HepG2 (cell line): ENCODE results near the gene CPAMD8. TPM values are rescaled to one million over a fixed set of nuclear protein-coding genes. Genes with fewer than 3 reads are reported as not detected.

ENCODE experiments used
- ATAC-seq: fragments of 200-7000 bp; cut with Tn5 transposase; 3 replicates; pipeline ENCODE4 v1.9.1; 2020; ENCODE audit warnings: mild to moderate bottlenecking, moderate library complexity
- BruUV-seq: library from RNA; stranded (reverse); fragments of 400-500 nt; replicated peaks from 2 replicates; lab custom pipeline; 2021; lab: Mats Ljungman, UMichigan
- CTCF ChIA-PET: fragments of 300-600 bp; formaldehyde crosslinking; extraction: SDS; loops from one replicate; lab custom pipeline; 2021; ENCODE audit warnings: low total read pairs, inconsistent platforms, low intra/inter-chr PET ratio; lab: Yijun Ruan, JAX
- POLR2A ChIA-PET: fragments of 350-600 bp; sonication (Branson Sonifier 250); formaldehyde crosslinking; loops from one replicate; lab custom pipeline; 2020; ENCODE audit warnings: antibody characterized with exemption, inconsistent platforms; lab: Yijun Ruan, JAX
- DNase-seq: peaks from one replicate; pipeline ENCODE4 v3.0.0-alpha.2; 2015; ENCODE audit warnings: low spot score
- FAIRE-seq: peaks from 3 replicates; lab custom pipeline; 2011; peaks lifted over from hg19 to GRCh38; lab: Jason Lieb, UNC
- H2AFZ ChIP-seq: one replicate; pipeline ENCODE4 v1.6.1; 2011; ENCODE audit warnings: low read length, inconsistent platforms
- H3K27ac ChIP-seq: fragments of 300-600 bp; 3 replicates; pipeline ENCODE4 v1.8.0; 2011; ENCODE audit warnings: mixed run types, mild to moderate bottlenecking, mixed read lengths, low read length, inconsistent platforms; ENCODE audit not compliant: insufficient read depth; ENCODE audit errors: extremely low read length
- H3K27me3 ChIP-seq, 2 experiments: fragments of 200-600 bp in 1 of 2; 2 replicates in 1 of 2; 3 replicates in 1 of 2; pipeline versions ENCODE4 v1.6.0 to v1.8.0; 2011; ENCODE audit warnings: low read length in 2 of 2, mild to moderate bottlenecking in 2 of 2, moderate library complexity in 2 of 2, inconsistent platforms in 1 of 2; ENCODE audit not compliant: insufficient read depth in 2 of 2, control insufficient read depth in 1 of 2
- H3K36me3 ChIP-seq, 2 experiments: fragments of 200-600 bp in 1 of 2; replicated peaks in 1 of 2; 2 replicates in 1 of 2; 3 replicates in 1 of 2; pipeline versions ENCODE4 v1.5.1 to v1.8.0; 2011; ENCODE audit warnings: low read length in 2 of 2, inconsistent platforms in 1 of 2; ENCODE audit not compliant: insufficient read depth in 2 of 2, control insufficient read depth in 1 of 2
- H3K4me1 ChIP-seq: 2 replicates; pipeline ENCODE4 v1.5.1; 2012; ENCODE audit warnings: low read length, inconsistent platforms; ENCODE audit not compliant: insufficient read depth
- H3K4me2 ChIP-seq: 2 replicates; pipeline ENCODE4 v1.6.0; 2011; ENCODE audit warnings: low read depth, low read length, inconsistent platforms
- H3K4me3 ChIP-seq, 3 experiments: fragments of 200-600 bp in 1 of 3; sonication (generic), shearing (Covaris generic) in 1 of 3; replicated peaks in 1 of 3; 2 replicates each; pipeline ENCODE4 v1.5.1; 2011 to 2016; ENCODE audit warnings: low read length in 3 of 3, inconsistent platforms in 2 of 3, low read depth in 2 of 3, mild to moderate bottlenecking in 2 of 3, control low read depth in 1 of 3, mixed read lengths in 1 of 3; ENCODE audit not compliant: insufficient read depth in 1 of 3
- H3K79me2 ChIP-seq: one replicate; pipeline ENCODE4 v1.6.1; 2011; ENCODE audit warnings: low read length, inconsistent platforms; ENCODE audit not compliant: insufficient read depth
- H3K9ac ChIP-seq: 2 replicates; pipeline ENCODE4 v1.6.0; 2011; ENCODE audit warnings: mild to moderate bottlenecking, low read depth, low read length, inconsistent platforms; ENCODE audit not compliant: insufficient read depth
- H3K9me3 ChIP-seq: 2 replicates; pipeline ENCODE4 v1.5.1; 2012; ENCODE audit warnings: mild to moderate bottlenecking, low read length
- H4K20me1 ChIP-seq: 2 replicates; pipeline ENCODE4 v1.6.0; 2011; ENCODE audit warnings: inconsistent platforms, mild to moderate bottlenecking, low read length, moderate library complexity; ENCODE audit not compliant: insufficient read depth
- ARID2 ChIP-seq: sonication (generic); formaldehyde crosslinking; IDR thresholded peaks from 2 replicates; pipeline ENCODE4 v1.8.1; 2022; ENCODE audit warnings: mild to moderate bottlenecking, missing genetic modification reagents, borderline replicate concordance
- FOXA3 ChIP-seq: IDR thresholded peaks from 2 replicates; pipeline ENCODE4 v1.6.1; 2016; ENCODE audit warnings: missing genetic modification reagents, missing compliant biosample characterization
- KDM6A ChIP-seq: IDR thresholded peaks from 2 replicates; pipeline ENCODE4 v1.6.1; 2016; ENCODE audit warnings: low read depth
- MBD4 ChIP-seq: IDR thresholded peaks from 2 replicates; pipeline ENCODE4 v1.6.1; 2012; ENCODE audit warnings: low read length, inconsistent platforms, borderline replicate concordance
- NFE2L1 ChIP-seq: sonication (generic); formaldehyde crosslinking; IDR thresholded peaks from 2 replicates; pipeline ENCODE4 v1.4.0; 2020; ENCODE audit warnings: missing genetic modification reagents, mild to moderate bottlenecking, borderline replicate concordance
- RARG ChIP-seq: sonication (generic); formaldehyde crosslinking; IDR thresholded peaks from 2 replicates; pipeline ENCODE4 v1.4.0; 2020; ENCODE audit warnings: low read depth, mild to moderate bottlenecking, missing genetic modification reagents
- ZNF124 ChIP-seq: sonication (generic); formaldehyde crosslinking; IDR thresholded peaks from 2 replicates; pipeline ENCODE4 v1.4.0; 2020; ENCODE audit warnings: missing genetic modification reagents
- ZNF274 ChIP-seq: sonication (generic); formaldehyde crosslinking; IDR thresholded peaks from 2 replicates; pipeline ENCODE4 v1.5.1; 2020; ENCODE audit warnings: mild to moderate bottlenecking, missing genetic modification reagents
- ZNF546 ChIP-seq: sonication (generic); formaldehyde crosslinking; conservative IDR thresholded peaks from 2 replicates; pipeline ENCODE4 v1.8.1; 2023; ENCODE audit warnings: mild to moderate bottlenecking, missing genetic modification reagents
- ZNF558 ChIP-seq: sonication (generic); formaldehyde crosslinking; IDR thresholded peaks from 2 replicates; pipeline ENCODE4 v1.9.0; 2022; ENCODE audit warnings: mild to moderate bottlenecking, missing genetic modification reagents, borderline replicate concordance
- ZNF562 ChIP-seq: sonication (generic); formaldehyde crosslinking; IDR thresholded peaks from 2 replicates; pipeline ENCODE4 v1.8.0; 2022; ENCODE audit warnings: missing genetic modification reagents, borderline replicate concordance
- ZNF639 ChIP-seq: conservative IDR thresholded peaks from 2 replicates; pipeline ENCODE4 v1.6.1; 2018; ENCODE audit warnings: missing genetic modification reagents
- ZNF775 ChIP-seq: sonication (generic); formaldehyde crosslinking; IDR thresholded peaks from 2 replicates; pipeline ENCODE4 v1.4.0; 2020; ENCODE audit warnings: missing genetic modification reagents, mild to moderate bottlenecking, moderate library complexity, borderline replicate concordance
- WGBS: methylation state at CpG from one replicate; pipeline ENCODE4 v1.1.6; 2017; ENCODE audit warnings: low lambda C conversion rate; 5-methylcytosine and 5-hydroxymethylcytosine counted together
- in situ Hi-C: cut with HindIII; loops from 2 replicates; pipeline ENCODE4 v1.10.0; 2017; ENCODE audit warnings: low pct_unique_long_range_greater_than_20kb; ENCODE audit not compliant: extremely low pct_ligation_motif_present
- intact Hi-C: fragments of 100-400 bp; cut with micrococcal nuclease; formaldehyde crosslinking; loops from one replicate; pipeline ENCODE4 v1.10.0; 2022; ENCODE audit not compliant: unreplicated experiment
- polyA plus RNA-seq, 8 experiments: library from polyadenylated mRNA; depleted of rRNA in 3 of 8; stranded (reverse) in 7 of 8; unstranded in 1 of 8; fragments of >200 nt; fragmentation: Illumina TruSeq in 4 of 8; extraction: Trizol in 4 of 8; gene quantifications; 2 replicates each; pipeline versions ENCODE4 v1.2.1 to v1.2.3, GENCODE V29; 2011 to 2016; ENCODE audit warnings: low read depth in 4 of 8, missing spikeins in 1 of 8, mixed read lengths in 1 of 8; ENCODE audit not compliant: insufficient read depth in 1 of 8
- total RNA-seq, 5 experiments: library from RNA; depleted of rRNA; stranded (reverse); fragments of >200 nt; fragmentation: Illumina TruSeq; extraction: Trizol; gene quantifications; 2 replicates each; pipeline ENCODE4 v1.2.3, GENCODE V29; 2016; ENCODE audit warnings: low read depth in 1 of 5

The CPAMD8 gene
- total and polyA plus RNA-seq, 2 of the 13 experiments (the other 11 are each of a cell fraction or from before 2014, with no cell fraction given): 0.29 to 0.34 TPM

DNA sequence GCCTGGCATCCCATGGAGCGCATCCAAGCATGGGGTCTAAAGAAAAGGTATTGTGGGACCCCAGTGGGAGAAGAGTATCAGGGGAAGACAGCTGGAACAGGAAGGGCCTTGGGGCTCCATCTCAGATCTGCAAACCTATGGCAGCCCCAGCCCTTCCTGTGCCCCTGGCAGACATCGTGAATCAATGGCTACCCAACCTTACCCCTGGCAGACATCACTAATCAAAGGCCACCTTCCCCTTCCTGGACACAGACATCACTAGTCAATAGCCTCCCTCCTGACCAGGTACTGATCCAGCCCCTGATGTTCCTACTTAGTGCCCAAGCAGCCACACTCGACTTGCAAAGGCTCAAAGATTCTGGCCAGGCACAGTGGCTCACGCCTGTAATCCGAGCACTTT, 122.0 kb downstream of the CPAMD8 start:
- WGBS: 7% methylated on average over 4 of the region's 5 CpGs
- CTCF ChIA-PET: no interaction called here
- no peaks in the 10 kb centered on the region for H4K20me1 ChIP-seq
- no peak overlapping the region for H2AFZ ChIP-seq
- no peak overlapping the region for H3K9ac ChIP-seq
- H3K9me3 ChIP-seq: no peaks in the 10 kb centered on the region
- POLR2A ChIA-PET: no interaction called here
- no peak for TF ChIP-seq NFE2L1 (CRISPR knock-in tag)
- no peak for TF ChIP-seq ZNF558 (CRISPR knock-in tag)
- TF ChIP-seq FOXA3 (CRISPR knock-in tag): no peak
- no peak for TF ChIP-seq ZNF546
- peaks cover 0 to 1% of the 10 kb centered on the region in 2 experiments; a peak in 3 of 5 replicates for H3K27me3 ChIP-seq
- H3K27ac ChIP-seq: no peak overlapping the region
- DNase-seq (no peak), FAIRE-seq (no peak), ATAC-seq (no peak)
- H3K36me3 ChIP-seq: no peaks in the 10 kb centered on the region
- H3K4me1 ChIP-seq: no peaks in the 10 kb centered on the region
- no peak overlapping the region for H3K4me3 ChIP-seq
- H3K4me2 ChIP-seq: no peak overlapping the region
- H3K79me2 ChIP-seq: no peaks in the 10 kb centered on the region
- no TSS peak for BruUV-seq
- in situ Hi-C loops: loop anchor here (10.0 kb wide), 1 partner anchor 130 kb away; no protein-coding TSS in a partner anchor
- intact Hi-C loops: no loop called here

GRCh38 chr19:16903347-16903746, 123.3 kb downstream of the CPAMD8 start:
- no peaks in the 10 kb centered on the region for H3K36me3 ChIP-seq
- no peak overlapping the region for H3K4me3 ChIP-seq
- H3K9me3 ChIP-seq: no peaks in the 10 kb centered on the region
- DNase-seq (no peak), ATAC-seq (no peak), FAIRE-seq (no peak)
- no peak overlapping the region for H3K9ac ChIP-seq
- no peaks in the 10 kb centered on the region for H3K4me1 ChIP-seq
- 0% methylated on average over 1 of the region's 7 CpGs for WGBS
- intact Hi-C loops (no loop called here), in situ Hi-C loops (loop anchor here (10.0 kb wide), 1 partner anchor 129 kb away; no protein-coding TSS in a partner anchor)
- no TSS peak for BruUV-seq
- no peak overlapping the region for H3K4me2 ChIP-seq
- no peaks in the 10 kb centered on the region for H3K79me2 ChIP-seq
- H4K20me1 ChIP-seq: no peaks in the 10 kb centered on the region
- no peak overlapping the region for H3K27ac ChIP-seq
- no peak for TF ChIP-seq ZNF274
- TF ChIP-seq ZNF124: no peak
- TF ChIP-seq RARG (CRISPR knock-in tag): no peak
- no peak for TF ChIP-seq MBD4
- TF ChIP-seq ARID2: no peak
- no peak for TF ChIP-seq KDM6A (CRISPR knock-in tag)
- TF ChIP-seq ZNF562 (CRISPR knock-in tag): no peak
- no peak for TF ChIP-seq ZNF639 (CRISPR knock-in tag)
- no peak for TF ChIP-seq ZNF775
- POLR2A ChIA-PET: no interaction called here
- no peak overlapping the region for H2AFZ ChIP-seq
- CTCF ChIA-PET: no interaction called here
- H3K27me3 ChIP-seq: peaks cover 1 to 2% of the 10 kb centered on the region in 2 experiments; a peak in 4 of 5 replicates
